ENCODE data around the gene EXOSC3. TPM values are rescaled to one million over a fixed set of nuclear protein-coding genes. Genes with fewer than 3 reads are reported as not detected.

The EXOSC3 gene
- total RNA-seq: 32.2 and 42.8 TPM in 2 replicates

DNA sequence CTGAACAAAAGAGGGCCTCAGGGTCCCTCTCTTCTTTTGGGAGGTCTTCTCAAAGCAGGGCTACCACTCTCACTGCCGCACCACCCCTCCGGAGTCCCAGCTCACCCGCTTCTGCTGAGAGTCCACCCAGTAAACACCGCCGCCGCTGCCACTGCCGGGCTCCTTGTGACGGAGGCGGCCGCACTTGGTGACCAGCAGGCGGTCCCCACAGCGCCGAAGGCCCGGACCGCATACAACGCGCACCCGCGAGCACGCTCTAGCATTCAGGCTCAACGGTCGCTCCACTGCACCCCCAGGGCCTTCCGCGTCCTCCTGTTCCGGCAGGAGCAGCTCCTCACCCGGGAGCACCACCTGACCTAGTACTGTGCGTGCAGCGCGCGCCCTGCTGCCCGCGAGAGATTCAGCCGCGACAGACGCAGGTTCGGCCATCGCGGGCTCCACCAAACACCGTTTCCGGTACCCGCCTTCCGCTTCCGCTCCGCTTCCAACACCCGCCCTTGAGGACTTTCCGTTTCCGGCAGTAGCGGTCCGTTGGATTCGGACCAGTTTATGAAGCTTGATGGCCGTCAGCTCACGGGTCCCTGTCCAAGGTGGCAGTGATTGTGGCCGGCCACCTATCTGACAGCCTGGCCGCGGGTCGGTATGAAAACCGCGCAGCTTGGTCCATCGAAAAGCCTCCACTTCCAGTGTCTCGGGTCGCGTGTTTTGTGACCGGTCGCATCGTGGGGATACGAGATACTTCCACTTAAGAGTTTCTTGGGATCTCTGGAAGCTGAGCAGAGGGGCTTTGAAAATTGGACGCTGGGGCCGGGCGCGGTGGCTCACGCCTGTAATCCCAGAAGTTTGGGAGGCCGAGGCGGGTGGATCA is at the start of gene EXOSC3:
Gene EXOSC3, minus strand, starts transcription at position 449 of the 868 bp plus-strand sequence. Its CDS starts 20 bp downstream, at position 429.

DNA sequence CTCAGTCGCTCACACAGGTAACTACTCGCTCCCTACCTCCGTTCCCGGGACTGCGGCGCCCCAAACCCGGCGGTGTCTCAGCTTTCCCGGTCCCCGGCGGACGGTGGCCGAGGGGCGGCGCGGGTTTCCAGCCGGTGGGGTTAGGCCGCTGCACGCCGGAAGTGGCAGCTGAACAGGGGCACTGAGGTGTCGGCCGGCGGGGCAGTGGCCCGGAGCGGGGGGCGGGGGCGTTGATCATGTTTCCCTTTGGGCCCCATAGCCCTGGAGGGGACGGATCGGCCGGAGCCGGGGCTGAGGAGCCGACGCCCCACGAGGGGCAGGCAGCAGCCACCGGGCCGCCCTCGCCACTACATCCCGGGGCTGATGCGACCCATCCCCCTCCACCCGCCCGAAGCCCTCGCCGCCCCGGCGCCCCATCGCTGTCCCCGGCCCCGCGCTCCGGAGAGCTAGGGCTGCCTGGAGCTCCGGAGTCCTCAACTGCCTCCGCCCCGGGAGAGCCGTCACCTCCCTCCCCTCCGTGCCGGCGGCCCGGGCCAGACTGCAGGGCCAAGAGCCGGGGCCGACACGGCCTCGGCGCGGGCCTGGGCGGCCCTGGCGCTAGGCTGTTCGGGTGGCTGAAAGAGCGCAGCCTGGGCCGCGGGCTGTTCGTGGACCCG is 15.9 kb upstream of the EXOSC3 start, which contains the start of gene DCAF10:
Gene DCAF10, plus strand, starts transcription at position 167 of the 656 bp plus-strand sequence. Its CDS starts 70 bp downstream, at position 237.

DNA sequence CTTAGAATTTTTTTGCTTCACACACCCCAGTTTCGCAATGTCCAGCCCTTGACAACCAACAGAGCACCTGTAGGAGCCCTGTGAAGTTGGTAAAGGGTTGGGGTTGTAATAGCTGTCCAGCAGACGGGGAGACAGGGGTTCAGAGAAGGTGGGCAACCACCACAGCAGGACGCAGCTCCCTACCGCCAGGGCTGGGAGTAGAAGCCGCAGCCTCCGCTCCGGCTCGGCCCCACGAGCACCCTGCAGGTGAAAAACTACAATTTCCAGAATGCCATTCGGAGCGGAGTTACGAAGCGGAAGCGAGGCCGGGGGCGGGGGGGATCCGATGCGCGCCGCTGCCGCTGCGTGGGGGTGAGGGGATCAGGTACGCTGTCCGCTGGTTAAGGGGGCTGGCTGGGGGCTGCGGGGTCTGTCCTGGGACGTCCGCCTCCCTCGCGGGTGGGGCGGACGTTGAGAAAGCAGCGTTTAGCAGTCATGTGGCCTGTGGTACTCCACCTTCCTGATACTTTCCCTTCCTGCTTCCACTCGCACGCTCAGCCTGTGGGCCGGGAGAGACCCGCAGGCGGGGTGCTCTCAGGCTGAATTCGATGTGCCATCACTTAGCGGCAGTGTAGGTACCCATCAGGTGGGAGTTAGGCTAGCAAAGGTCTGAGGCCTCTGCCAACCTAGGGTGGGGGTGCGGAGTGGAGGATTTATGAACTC is 31.2 kb downstream of the EXOSC3 start, which contains the start of gene TRMT10B:
Gene TRMT10B, plus strand, starts transcription at position 317 of the 702 bp plus-strand sequence. CDS start 8,127 bp downstream, outside the sequence.

Other genes starting within 250 kb of the EXOSC3 start
- 5.1 and 8.7 TPM in 2 replicates for gene FBXO10, start 208.7 kb downstream of the EXOSC3 start, total RNA-seq
- 173 and 214 TPM in 2 replicates for gene TOMM5, start 192.5 kb downstream of the EXOSC3 start, total RNA-seq
- gene FRMPD1, start 134.1 kb downstream of the EXOSC3 start, total RNA-seq: not detected in 2 replicates
- gene TRMT10B, start 31.3 kb downstream of the EXOSC3 start, total RNA-seq: 1.6 and 2.3 TPM in 2 replicates
- gene DCAF10, start 15.7 kb upstream of the EXOSC3 start, total RNA-seq: 14.4 and 20.6 TPM in 2 replicates
- 37.7 and 45.1 TPM in 2 replicates for gene SLC25A51, start 119.1 kb upstream of the EXOSC3 start, total RNA-seq